Osteoblast (primary cell): ENCODE measurements around the gene GSPT1. TPM values are rescaled to one million over a fixed set of nuclear protein-coding genes. Genes with fewer than 3 reads are reported as not detected.
"Not testable (repeated sequence)": the region's sequence is repeated elsewhere in the genome, so short reads cannot be mapped to it uniquely, and the experiment has no call there.

Experiments
- DNase-seq: peaks from one replicate; pipeline ENCODE4 v3.0.0; 2011; ENCODE audit warnings: low spot score, mixed read lengths; ENCODE audit not compliant: insufficient read length; ENCODE audit errors: missing footprints
- H2AFZ ChIP-seq: 2 replicates; pipeline ENCODE4 v1.6.0; 2011; ENCODE audit warnings: mild to moderate bottlenecking, low read length
- H3K27ac ChIP-seq: 2 replicates; pipeline ENCODE4 v1.5.1; 2011; ENCODE audit warnings: mild to moderate bottlenecking, low read depth, low read length, moderate library complexity
- H3K27me3 ChIP-seq: 2 replicates; pipeline ENCODE4 v1.6.0; 2012; ENCODE audit warnings: mild to moderate bottlenecking, control low read depth, inconsistent platforms, low read length, moderate library complexity; ENCODE audit not compliant: insufficient read depth
- H3K36me3 ChIP-seq: 2 replicates; pipeline ENCODE4 v1.5.1; 2011; ENCODE audit warnings: mild to moderate bottlenecking, low read length, control low read depth, moderate library complexity; ENCODE audit not compliant: insufficient read depth
- H3K4me1 ChIP-seq: 2 replicates; pipeline ENCODE4 v1.5.1; 2011; ENCODE audit warnings: mild to moderate bottlenecking, low read length, control low read depth, moderate library complexity; ENCODE audit not compliant: insufficient read depth
- H3K4me2 ChIP-seq: 2 replicates; pipeline ENCODE4 v1.6.0; 2011; ENCODE audit warnings: mild to moderate bottlenecking, low read length; ENCODE audit not compliant: insufficient read depth
- H3K4me3 ChIP-seq: fragments of 200-600 bp; sonication (generic); 3 replicates; pipeline ENCODE4 v1.5.1; 2012; ENCODE audit warnings: mild to moderate bottlenecking, low read length, inconsistent platforms; ENCODE audit not compliant: insufficient read depth
- H3K79me2 ChIP-seq: 2 replicates; pipeline ENCODE4 v1.6.0; 2012; ENCODE audit warnings: mild to moderate bottlenecking, low read length, control low read depth, inconsistent platforms; ENCODE audit not compliant: insufficient read depth
- H3K9me3 ChIP-seq: 2 replicates; pipeline ENCODE4 v1.5.1; 2011; ENCODE audit warnings: low read depth, low read length, control low read depth
- H4K20me1 ChIP-seq: 2 replicates; pipeline ENCODE4 v1.6.0; 2012; ENCODE audit warnings: mild to moderate bottlenecking, low read length, control low read depth; ENCODE audit not compliant: insufficient read depth
- CTCF ChIP-seq: IDR thresholded peaks from 2 replicates; pipeline ENCODE4 v1.5.1; 2011; ENCODE audit warnings: mild to moderate bottlenecking, low read depth, low read length, moderate library complexity; ENCODE audit errors: extremely low read depth
- total RNA-seq: library from RNA; depleted of rRNA; stranded (reverse); fragments of >200 nt; gene quantifications from 2 replicates; pipeline ENCODE4 v1.2.3, GENCODE V29; 2012

Gene GSPT1
- total RNA-seq, 1 donor = 109 TPM

GRCh38 chr16:11833951-11834695 is 81.6 kb downstream of the GSPT1 start:
- peak overlapping the region; percentile 26 for H3K4me2 ChIP-seq
- H3K36me3 ChIP-seq = peaks cover 30% of the 10 kb centered on the region
- H3K9me3 ChIP-seq = no peaks in the 10 kb centered on the region
- TF ChIP-seq CTCF = no peak
- peak; percentile 80 for DNase-seq
- H4K20me1 ChIP-seq = peaks cover 4% of the 10 kb centered on the region
- no peaks in the 10 kb centered on the region for H3K27me3 ChIP-seq
- H3K4me3 ChIP-seq = no peak overlapping the region
- no peak overlapping the region for H2AFZ ChIP-seq
- peaks cover 23% of the 10 kb centered on the region for H3K4me1 ChIP-seq
- no peaks in the 10 kb centered on the region for H3K79me2 ChIP-seq
- peak overlapping the region; percentile 24 for H3K27ac ChIP-seq

- Histone ChIP-seq H3K36me3 (no peaks in the 10 kb centered on the region), H3K4me2 (no peak overlapping the region), H2AFZ (no peak overlapping the region), H3K9me3 (no peaks in the 10 kb centered on the region), H4K20me1 (no peaks in the 10 kb centered on the region), H3K27ac (no peak overlapping the region), H3K27me3 (no peaks in the 10 kb centered on the region), H3K4me3 (no peak overlapping the region), H3K4me1 (no peaks in the 10 kb centered on the region), H3K79me2 (no peaks in the 10 kb centered on the region)
- TF ChIP-seq CTCF = no peak
- no peak for DNase-seq
These were observed 87.1 kb downstream of the GSPT1 start for GRCh38 chr16:11828696-11829095.

GRCh38 chr16:11825520-11826165 is 90.1 kb downstream of the GSPT1 start:
- not testable (repeated sequence) for H3K4me3 ChIP-seq, DNase-seq, H2AFZ ChIP-seq, H3K27me3 ChIP-seq, H3K36me3 ChIP-seq, H3K4me1 ChIP-seq, H3K79me2 ChIP-seq, H4K20me1 ChIP-seq, H3K27ac ChIP-seq, H3K4me2 ChIP-seq, H3K9me3 ChIP-seq

DNA sequence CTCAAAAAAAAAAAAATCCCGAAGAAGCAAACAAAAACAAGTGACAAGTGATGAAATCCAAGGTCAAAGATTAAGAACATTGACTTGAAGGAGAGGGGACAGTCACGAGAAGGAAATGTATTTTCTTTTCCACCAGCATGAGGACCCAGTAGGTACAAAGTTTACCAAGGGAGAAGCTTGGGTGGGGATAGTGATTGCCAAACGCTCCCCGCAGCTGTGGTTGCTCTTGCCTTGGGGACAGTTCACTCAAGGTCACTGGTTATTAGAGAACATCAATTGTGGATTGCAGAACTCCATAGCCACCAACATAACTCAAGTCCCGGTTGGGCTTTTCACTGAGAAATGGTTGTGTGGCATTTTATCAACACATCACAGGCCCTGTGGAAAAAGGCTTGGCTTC is 91.4 kb downstream of the GSPT1 start:
- no peaks in the 10 kb centered on the region for H3K36me3 ChIP-seq
- no peak for TF ChIP-seq CTCF
- no peaks in the 10 kb centered on the region for H3K9me3 ChIP-seq
- H3K27ac ChIP-seq = no peak overlapping the region
- H3K4me3 ChIP-seq = no peak overlapping the region
- H4K20me1 ChIP-seq = no peaks in the 10 kb centered on the region
- no peaks in the 10 kb centered on the region for H3K4me1 ChIP-seq
- H3K79me2 ChIP-seq = no peaks in the 10 kb centered on the region
- H3K27me3 ChIP-seq = no peaks in the 10 kb centered on the region
- DNase-seq = no peak
- no peak overlapping the region for H3K4me2 ChIP-seq
- H2AFZ ChIP-seq = no peak overlapping the region

DNA sequence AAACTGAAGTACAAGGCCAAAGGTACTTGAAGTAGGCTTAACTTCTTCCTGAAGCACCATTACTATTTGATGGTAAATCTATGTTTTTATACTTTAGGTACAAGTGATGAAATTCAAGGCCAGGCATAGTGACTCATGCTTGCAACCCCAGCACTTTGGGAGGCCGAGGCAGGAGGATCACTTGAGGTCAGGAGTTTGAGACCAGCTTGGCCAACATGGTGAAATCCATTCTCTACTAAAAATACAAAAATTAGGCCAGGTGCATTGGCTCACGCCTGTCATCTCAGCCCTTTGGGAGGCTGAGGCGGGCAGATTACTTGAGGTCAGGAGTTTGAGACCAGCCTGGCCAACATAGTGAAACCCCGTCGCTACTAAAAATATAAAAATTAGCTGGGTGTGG is 92.1 kb downstream of the GSPT1 start:
- H2AFZ ChIP-seq, H3K27ac ChIP-seq, H3K27me3 ChIP-seq, H4K20me1 ChIP-seq, H3K36me3 ChIP-seq, H3K4me3 ChIP-seq, H3K4me2 ChIP-seq, H3K9me3 ChIP-seq, H3K79me2 ChIP-seq, H3K4me1 ChIP-seq, DNase-seq: not testable (repeated sequence)
